ENCODE measurements around the gene SLC51B.

The SLC51B gene

GRCh38 chr15:65077291-65077980 lies 32.2 kb downstream of the SLC51B start:
- no peak for TF ChIP-seq CTCF (IDR thresholded peaks at IDR 0.05; ENCODE audit: low read depth, low read length, missing control alignments)
- H3K4me3 ChIP-seq (ENCODE audit: low read depth, low read length) = no peak overlapping the region

GRCh38 chr15:65077981-65078352 lies 32.8 kb downstream of the SLC51B start:
- H3K4me3 ChIP-seq (ENCODE audit: low read depth, low read length) = no peak overlapping the region
- peak; percentile 36 for TF ChIP-seq CTCF (IDR thresholded peaks at IDR 0.05; ENCODE audit: low read depth, low read length, missing control alignments)
- no peak for DNase-seq (ENCODE audit: low read depth)

More at GRCh38 chr15:65077291-65077980, 32.2 kb downstream of the SLC51B start:
- DNase-seq (ENCODE audit: low read depth) = no peak

GRCh38 chr15:65079580-65079979 lies 34.4 kb downstream of the SLC51B start:
- TF ChIP-seq CTCF (IDR thresholded peaks at IDR 0.05; ENCODE audit: low read depth, low read length, missing control alignments) = no peak
- no peak for DNase-seq (ENCODE audit: low read depth)
- no peak overlapping the region for H3K4me3 ChIP-seq (ENCODE audit: low read depth, low read length)

- no peak for DNase-seq (ENCODE audit: low read depth)
- H3K4me3 ChIP-seq (ENCODE audit: low read depth, low read length) = no peak overlapping the region
- no peak for TF ChIP-seq CTCF (IDR thresholded peaks at IDR 0.05; ENCODE audit: low read depth, low read length, missing control alignments)
Observed at GRCh38 chr15:65081270-65081669, 36.1 kb downstream of the SLC51B start.

GRCh38 chr15:65081758-65082157 lies 36.6 kb downstream of the SLC51B start:
- TF ChIP-seq CTCF (IDR thresholded peaks at IDR 0.05; ENCODE audit: low read depth, low read length, missing control alignments) = no peak
- DNase-seq (ENCODE audit: low read depth) = no peak
- no peak overlapping the region for H3K4me3 ChIP-seq (ENCODE audit: low read depth, low read length)

- no peak for TF ChIP-seq CTCF (IDR thresholded peaks at IDR 0.05; ENCODE audit: low read depth, low read length, missing control alignments)
- DNase-seq (ENCODE audit: low read depth) = no peak
Observed at GRCh38 chr15:65082303-65082953, 37.2 kb downstream of the SLC51B start.

More at GRCh38 chr15:65082303-65082953, 37.2 kb downstream of the SLC51B start:
- no peak overlapping the region for H3K4me3 ChIP-seq (ENCODE audit: low read depth, low read length)

All from GM12864 (cell line).